ENCODE data around the gene RALGPS1.

Gene RALGPS1

DNA sequence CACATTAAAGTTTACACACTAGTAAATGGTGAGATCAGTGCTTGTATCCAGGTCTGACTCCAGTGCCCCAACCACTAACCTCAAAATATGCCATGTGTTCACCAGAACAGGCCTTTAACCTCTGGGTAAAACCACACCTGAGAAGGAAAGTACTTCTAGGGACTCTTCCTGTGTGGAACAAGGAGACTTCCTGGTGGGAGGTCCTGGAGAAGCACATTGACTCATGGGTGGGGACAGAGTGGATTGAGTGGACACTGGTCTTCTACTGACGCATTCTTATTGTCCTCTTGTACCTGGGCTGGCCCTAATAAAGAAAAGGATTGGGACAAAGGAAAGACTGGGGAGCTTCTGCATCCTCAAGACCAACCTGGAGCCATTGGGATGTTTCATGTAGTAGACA is 164.4 kb downstream of the RALGPS1 start:
- DNase-seq (ENCODE audit: low read depth in 3 of 3) = no peak

DNA sequence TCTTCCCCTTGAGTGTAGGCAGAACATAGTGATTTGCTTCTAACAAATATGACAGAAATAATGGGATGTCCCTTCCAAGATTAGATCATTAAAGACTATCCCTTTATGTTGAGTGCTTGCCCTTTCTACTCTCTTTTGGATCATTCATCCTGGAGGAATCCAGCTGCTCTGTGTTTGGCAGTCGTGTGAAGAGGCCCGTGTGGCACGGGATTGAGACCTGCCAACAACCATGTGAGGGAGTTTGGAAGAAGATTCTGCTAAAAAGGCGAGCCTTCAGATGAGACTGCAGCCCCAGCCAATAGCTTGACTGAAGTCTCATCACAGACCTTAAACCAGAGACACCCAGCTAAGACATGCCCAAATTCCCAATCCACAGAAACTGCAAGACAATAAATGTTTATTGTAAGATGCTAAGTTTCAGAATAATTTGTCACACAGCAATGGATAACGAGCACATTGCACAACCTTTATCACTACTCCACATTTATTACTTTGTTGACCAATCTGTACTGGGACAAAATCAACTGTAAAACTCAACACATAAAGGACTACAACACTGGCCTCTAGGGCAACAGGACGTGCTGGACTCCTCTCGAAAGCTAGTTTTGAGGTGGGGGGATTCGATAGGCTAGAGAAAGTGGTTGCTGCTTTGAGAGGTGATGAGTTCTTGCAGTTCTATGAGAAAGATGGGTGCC is 165.0 kb downstream of the RALGPS1 start:
- no peak for DNase-seq (ENCODE audit: low read depth in 3 of 3)

DNA sequence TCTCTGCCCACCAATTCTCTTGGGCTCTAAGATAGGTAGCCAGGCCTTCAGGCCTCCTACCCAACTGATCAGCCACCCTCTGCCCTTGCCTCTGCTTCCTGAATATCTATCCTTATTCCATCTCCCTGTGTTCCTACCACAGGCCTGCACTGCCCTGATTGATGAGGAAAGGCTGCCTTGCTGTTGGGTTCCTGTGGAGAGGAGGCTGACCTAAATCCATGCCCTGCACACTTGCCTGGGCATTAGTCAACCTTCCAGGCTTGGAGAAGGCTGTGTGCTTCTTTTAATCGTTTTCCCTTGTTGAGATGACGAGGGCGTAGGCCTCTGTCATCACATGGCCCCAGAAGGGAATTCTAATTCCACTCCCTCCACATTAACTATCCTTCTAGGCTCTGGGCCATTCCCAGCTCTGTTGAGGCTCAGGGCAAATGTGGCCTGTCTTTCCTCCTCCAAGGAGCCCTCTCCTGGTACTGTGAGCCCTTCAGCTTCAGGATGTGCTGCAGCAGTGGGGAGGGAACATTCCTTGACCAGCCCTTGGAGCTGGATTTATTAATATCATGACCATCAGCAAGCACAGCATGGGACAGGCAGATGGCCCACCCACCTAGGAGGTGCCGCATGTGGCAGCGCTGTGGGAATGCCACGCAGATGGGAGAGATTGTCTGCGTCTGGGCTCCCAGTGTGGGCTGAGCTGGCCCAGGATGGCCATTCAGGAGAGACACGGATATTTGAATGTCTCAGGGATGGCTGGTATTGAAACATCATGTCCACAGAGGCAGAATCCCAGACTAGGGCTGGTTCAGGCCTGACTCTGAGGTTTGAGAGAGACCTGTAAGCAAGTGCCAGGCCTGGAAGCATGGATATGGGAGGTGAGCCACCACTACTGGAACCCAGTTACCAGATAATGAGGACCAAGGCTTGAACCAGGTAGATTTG is 166.9 kb downstream of the RALGPS1 start:
- no peak for DNase-seq (ENCODE audit: low read depth in 3 of 3)

DNA sequence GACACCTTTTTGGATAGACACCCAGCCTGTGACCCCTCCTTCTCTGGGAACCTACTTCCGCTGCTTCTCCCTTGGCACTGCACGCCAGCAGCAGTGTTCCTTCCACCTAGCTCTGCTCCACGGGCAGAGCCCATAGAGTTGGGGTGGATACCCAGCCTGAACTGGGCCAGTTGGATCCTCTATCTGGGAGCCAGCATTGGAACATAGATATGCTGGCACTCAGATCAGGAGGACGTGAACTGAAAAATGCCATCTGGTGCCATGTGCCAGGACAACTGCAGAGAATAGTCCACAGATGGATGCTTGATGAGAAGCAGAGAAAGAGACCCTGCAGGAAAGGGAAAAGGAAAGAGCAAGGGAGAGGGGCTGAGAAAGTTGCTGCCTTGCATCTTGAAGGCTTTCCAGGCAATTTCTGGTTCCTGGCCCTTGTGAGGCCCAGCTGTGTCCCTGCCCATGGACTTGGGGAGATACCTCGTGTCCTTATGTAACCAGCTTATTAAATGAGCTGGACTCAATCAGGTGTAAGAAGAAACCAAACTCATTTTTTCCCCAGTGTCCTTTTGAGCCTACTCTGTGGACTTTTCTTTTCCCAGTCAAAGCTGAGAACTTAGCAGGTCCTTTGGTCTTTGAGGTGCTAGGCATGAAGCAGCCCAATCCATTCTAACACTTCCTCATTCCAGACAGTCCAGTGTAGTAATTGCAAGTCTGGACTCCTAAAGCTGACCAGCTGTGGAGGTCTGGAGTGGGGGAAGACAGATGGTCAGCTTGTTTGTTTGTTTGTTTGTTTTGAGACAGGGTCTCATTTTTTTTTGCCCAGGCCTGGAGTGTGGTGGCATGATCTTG is 168.8 kb downstream of the RALGPS1 start:
- DNase-seq (ENCODE audit: low read depth in 3 of 3) = no peak

DNA sequence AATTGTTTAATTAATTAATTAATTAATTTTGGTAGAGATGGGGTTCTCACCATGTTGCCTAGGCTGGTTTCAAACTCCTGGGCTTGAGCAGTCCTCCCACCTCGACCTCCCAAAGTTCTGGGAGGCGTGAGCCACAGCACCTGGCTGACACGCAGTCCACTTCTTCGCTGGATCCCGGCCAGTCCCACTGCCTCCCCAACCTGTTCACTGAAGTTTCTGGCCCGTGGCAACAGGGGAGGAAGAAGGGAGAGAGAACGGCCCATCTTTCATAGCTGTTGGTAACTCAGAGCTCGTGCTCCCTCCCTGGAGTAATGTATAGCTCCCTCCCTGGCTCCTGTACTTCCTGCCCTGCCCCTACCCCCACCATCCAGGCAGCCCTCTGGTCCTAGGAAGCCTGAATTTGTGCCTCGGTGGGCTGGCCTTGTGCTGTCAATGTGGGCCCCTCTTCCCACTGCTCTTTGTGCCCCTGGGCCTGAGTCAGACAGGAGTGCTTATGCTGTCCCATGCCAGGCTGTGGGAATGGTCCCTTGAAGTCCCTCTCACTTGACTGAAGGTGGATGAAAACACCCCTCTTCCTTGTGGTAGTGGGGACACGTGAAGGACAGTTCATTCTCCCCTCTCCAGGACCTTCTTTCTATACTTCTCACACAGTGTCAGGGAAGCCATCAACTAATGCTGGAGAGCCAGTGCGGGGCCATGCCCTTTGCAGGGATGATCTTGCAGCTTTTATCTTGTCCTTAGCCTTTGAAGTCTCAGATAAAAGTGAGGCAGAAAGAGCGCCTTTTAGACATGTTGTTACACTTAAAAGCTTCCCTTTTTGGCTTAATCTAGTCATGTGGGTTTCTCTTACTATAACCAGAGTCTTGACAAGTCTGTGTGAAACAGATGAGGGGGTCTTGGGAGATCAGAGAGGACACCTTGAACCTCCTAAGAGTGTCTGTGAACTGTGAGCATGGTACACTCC is 169.8 kb downstream of the RALGPS1 start:
- no peak for DNase-seq (ENCODE audit: low read depth in 3 of 3)

DNA sequence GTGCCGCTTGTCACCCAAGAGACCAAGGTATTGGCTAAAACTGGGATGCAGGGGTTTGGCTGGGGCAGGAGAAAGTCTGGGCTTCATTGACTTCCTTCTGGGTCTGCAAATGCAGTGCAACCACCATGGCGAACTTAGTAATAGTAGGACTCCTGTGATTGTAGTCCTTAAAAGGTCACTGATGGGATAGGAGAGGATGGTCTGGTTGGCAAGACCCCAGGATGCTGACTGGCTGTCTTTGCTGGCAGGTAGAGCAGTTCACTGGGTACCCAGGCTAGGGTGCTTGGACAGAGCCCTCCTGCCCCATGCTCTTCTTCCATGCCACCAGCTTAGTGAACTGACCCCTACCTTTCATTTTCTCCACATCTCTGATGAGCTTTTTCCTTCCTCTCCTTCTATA is 170.6 kb downstream of the RALGPS1 start:
- no peak for DNase-seq (ENCODE audit: low read depth in 3 of 3)

DNA sequence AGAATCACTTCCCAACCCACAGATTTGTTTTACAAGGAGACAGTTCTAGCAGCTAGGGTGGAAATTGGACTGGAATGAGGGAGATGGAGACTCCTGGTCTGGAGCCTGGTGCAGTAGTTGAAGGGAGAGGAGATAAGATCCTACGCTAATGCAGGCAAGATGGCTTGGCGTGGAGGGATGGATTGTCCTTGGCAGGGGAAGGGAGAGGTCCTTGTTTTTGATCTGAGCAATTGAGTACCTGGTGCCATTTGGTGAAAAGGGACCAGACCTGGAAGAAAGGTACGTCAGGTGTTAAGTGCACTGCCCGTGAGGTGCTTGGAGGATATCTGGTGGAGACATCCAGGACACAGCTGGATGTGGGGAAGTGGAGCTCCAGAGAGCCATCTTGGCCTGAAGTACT is 172.2 kb downstream of the RALGPS1 start:
- no peak for DNase-seq (ENCODE audit: low read depth in 3 of 3)

DNA sequence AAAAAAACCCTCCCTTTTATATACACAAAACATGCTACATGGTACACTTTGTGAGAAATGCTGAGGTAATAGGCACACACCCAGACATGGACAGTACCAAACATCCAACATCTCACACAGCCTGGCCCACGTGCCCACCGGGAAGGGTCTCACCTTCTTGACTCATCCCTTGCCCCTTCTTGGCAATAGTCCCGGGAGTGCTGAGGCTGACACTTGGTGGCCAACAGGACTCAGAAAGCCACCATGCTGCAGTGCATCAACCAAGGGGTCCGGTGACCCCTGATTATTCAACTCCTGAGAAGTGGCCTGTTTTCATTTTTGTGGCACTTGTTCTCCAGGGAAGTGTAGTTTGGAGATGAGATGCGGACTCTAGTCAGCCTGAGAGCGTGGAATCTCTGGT is 172.8 kb downstream of the RALGPS1 start:
- DNase-seq (ENCODE audit: low read depth in 3 of 3) = no peak

DNA sequence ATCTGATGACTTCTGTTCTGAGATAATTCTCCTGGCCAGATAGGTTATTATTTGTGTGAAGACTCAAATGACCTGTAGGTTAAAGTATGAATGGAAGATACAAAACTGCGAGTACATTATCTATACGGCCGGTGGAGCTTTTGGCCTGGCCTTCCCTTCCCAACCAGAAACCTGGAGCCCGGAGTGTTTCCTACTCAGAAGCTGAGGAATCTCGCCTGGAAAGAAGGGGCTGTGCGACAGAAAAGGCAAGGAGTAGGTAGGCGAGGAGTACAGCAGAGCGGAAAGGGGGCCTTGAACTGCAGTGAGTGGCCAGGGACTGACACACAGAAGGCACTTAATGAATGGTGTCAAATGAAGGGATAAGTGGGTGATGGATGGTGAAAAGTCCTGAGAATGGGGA is 173.3 kb downstream of the RALGPS1 start:
- DNase-seq (ENCODE audit: low read depth in 3 of 3) = no peak

DNA sequence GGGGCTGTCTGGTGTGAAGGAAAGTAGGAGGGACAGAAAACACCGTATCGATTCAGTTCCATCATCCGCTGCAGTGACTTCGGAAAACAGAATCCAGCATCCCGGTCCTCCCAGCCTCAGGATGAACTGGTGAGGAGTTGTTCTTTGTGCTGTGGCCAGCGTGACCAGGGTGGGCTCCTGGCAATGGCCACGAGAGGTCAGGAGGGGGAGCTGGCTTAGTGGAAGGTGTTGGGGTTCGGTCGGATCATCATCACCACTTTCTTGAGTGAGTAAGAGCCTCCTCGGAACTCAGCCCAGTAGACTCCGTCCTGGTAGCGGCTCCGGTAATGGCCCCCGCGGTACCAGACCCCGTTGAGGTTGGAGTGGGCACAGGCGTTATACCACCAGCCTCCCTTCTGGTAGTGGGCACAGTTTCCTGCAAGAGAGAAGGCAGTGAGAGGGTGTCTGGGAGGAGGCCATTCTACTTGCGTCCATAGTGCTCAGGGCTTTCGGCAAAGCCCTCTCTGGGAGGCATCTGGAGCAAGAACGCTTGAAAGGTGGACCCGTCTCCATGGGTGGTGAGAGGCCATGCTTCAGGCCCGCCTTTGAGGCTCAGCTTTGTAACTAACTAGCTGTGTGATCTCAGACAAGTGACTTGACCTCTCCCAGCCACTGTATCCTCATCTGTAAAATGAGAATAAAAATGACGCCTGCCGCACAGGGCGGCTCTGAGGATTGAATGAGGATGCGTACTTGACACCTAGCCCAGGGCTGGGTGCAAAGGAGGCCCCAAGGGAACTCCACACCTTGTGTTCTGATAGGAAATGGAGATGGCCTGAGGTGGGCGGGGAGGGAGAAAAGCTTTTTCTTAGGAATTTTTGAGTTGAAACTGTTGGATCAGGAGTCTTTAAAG is 174.4 kb downstream of the RALGPS1 start:
- no peak for DNase-seq (ENCODE audit: low read depth in 3 of 3)

DNA sequence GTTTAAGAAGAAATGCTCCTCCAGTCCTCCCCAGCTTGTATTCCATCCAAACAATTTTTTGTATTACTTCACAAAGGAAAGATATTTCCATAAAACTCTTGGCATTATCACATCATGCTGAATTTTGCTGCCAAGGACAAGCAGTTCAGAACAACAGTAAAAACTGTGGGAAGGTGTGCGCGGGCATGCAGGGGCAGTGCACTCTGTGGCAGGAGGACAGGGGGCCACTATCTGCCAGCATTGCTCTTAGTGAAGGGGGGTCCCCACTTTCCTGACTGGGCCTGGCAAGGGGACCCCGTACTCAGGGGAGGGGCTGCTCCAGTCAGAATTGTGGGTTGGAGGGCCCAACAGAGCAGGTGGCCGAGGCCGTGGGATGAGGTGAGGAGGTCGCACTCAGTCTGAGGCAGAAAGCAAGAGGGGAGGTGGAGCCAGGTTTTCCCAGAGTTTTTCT is 175.1 kb downstream of the RALGPS1 start:
- DNase-seq (ENCODE audit: low read depth in 3 of 3) = no peak

DNA sequence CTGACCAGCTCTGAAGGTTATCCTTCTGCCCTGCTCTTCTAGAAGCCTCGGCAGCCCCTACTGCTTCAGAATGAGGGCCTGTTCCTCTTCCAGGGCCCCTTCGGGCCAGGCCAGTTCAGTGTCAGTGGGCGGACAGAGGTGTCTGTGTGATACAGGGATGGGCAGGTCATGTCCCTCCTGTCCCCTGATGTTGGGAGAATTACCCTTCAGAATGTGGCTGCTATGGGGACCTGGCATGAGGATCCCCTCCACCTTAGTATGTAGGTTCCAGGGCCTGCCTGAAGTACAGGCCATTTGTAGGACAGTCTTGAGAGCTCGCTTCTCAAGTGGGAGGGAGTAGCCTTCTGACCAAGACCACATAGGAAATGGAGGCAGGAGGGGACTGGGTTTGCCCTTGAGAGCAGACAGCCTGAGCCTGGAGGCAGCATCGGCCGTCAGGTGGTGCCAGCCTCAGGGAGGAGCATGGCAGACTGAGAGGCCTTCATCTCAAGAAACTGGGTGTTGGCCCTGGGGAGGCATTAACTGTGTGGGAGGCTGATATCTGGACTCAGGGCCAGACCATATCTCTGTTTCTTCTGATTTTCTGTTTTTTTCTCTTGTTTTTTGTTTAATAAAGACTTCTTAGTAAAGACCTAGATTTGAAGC is 175.9 kb downstream of the RALGPS1 start:
- no peak for DNase-seq (ENCODE audit: low read depth in 3 of 3)

DNA sequence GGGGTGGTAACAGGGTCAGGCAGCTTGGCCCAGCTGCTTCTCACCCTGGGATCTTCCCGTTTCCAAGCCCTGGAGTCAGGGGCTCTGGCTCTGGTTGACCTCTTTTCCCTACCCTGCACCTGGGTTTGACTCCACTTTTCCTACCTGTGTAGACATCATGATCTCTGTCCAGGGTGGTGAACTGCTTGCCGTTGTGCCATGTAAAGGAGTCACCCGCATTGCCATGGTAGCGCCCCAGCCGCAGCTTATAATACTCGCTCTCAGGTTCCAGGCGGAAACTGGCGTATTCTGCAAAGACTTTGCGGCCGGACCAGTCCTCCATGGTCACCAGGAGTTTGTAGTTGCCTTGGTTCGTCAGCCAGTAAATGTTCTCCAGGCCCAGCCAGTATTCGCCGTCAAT is 176.9 kb downstream of the RALGPS1 start:
- DNase-seq (ENCODE audit: low read depth in 3 of 3) = no peak

DNA sequence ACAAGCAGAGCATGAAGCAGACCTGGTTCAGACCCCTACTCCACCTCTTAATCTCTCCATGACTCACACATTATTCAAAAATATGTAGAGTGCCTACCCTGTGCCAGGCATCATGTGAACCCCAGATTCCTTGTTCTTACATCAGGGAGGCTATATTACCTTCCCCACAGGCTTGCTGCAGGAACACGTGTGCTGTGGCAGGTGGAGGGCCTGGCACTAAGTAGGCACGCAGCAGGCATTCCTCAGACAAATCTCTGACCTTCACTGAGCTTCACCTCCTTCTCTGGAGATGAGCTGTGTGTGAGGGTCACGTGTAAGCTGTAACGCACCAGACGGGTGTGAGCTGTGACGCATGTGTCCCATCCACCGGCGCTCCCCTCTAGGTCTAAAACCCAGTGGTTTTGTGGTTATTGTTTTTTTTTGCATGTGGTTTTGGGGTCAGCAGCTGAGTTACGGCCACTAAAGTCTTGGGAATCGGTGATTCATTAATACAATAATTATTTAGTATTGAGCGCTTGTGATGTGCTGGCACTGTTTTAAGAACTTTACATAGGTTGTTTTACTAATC is 177.5 kb downstream of the RALGPS1 start:
- no peak for DNase-seq (ENCODE audit: low read depth in 3 of 3)

DNA sequence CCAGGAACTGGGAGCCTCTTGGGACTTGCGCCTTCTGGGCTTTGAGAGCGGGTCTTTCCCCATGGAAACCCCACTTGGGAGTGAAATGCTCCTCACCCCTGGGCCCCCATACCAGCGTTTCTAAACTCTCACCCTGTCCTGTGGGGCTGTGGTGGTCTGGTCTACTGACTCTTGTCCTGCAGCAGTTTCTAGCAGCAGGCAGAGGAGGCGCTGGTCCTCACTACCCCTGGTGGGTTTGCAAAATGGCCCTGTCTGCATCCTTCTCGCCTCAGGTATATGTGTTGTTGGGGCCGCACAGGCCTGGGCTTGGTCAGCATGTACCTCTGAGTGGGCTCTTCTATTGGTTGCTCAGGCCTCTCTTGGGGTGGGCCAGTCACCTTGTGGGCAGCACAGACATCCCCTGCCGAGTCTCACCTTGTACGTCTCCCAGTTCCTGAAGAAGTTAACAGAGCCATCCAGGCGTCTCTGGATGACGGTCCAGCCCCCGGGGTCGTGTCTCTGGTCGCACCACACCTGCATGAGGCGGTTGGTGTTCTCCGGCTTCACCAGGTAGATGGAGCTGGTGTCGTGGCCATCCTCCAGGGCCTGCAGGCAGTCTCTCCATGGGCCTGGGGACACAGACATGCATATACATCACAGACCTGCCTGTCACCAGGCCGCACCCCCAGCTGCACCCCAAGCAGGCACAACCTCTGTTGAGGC is 178.9 kb downstream of the RALGPS1 start:
- no peak for DNase-seq (ENCODE audit: low read depth in 3 of 3)

DNA sequence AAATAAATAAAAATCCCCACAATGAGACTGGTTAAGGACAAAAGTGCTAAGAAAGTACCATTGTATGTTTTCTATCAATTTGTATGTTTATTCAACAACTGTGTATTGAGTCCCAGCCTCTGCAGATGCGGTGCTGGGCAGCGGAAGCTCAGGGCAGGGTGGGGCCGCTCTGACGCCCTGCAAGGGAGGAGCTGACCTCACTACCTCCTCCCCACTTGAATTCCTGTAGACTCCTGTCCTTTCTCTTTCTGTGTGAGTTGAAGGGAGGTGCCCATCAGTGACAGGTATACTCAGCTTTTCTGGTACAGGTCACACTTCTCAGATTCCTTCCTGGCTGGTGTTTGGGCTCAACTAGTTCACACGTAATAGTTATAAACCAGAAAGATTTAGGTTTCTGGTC is 180.8 kb downstream of the RALGPS1 start:
- no peak for DNase-seq (ENCODE audit: low read depth in 3 of 3)

DNA sequence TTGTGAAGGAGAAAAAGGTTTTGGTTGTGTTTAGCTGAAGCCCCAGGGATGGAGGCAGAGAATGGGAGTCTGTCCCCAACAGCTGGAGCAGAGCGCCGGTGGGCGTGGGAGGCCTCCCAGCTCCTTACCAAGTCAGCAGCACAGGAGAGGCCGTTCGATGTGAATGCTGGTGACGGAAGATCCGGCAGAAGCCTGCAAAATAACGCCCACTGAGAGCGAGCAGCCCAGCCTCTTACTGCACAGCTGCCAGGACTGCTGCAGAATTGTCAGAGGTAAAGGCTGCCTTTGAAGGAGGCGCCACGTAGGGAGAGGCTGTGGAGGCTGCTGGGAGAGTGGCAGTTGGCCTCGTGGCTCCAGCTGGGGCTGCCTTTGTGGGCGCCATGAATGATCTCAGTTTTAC is 181.6 kb downstream of the RALGPS1 start:
- DNase-seq (ENCODE audit: low read depth in 3 of 3) = no peak

DNA sequence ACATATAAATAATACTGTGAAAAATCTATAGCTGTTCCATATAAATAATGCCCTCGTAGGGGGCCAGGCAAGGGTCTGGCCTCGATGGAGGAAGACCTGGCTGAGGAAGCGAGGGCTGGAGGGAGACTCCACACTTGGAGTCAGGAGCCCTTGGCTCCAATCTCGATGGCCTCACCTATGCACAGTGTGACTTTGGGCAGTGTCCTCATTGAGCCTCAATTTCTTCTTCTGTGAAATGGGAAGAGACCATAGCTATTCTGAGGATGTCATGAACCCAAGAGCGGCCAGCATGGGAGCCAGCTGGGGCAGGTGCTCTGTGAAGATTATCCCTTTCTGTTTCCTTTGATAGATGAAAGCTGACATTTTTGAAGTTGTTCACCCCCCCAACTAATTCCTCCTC is 183.1 kb downstream of the RALGPS1 start:
- no peak for DNase-seq (ENCODE audit: low read depth in 3 of 3)
